ENCODE measurements around the gene HSD3B7. TPM values are rescaled to one million over a fixed set of nuclear protein-coding genes. Genes with fewer than 3 reads are reported as not detected.

The HSD3B7 gene
- total RNA-seq, 1 donor: 45.6 TPM

DNA sequence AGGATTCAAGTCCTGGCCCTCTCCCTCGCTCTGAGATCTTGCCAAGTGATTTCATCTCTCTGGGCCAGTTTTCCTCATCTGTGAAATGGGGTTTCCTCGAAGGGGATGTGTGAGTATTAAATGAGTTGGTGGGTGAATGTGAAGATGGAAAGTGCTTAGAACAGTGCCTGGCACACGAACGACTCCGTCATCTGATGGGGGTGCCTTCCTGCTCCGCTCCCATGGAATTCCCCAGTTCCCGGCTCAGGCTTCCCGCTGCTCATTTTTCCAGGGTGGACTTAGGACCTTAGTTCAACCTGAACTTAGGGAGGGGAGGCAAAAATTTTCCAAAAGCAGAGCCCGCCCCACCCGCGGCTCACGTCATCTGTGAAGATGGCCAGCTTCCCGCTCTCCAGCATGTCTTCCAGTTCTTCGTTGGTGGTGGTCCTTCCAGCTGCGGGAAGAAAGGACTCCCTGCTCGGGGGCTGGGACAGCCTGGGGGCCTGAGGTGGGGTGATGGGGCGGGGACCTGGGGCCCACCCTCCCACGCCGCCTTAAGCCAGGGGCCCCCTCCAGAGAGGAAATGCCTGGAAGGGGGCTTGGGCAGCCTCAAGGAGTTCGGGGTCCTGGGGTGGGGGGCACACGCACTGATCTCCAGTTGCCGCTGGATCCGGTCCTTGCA is 11.4 kb downstream of the HSD3B7 start:
- H2AFZ ChIP-seq (ENCODE audit: low read length): peak overlapping the region; percentile 92
- peak overlapping the region; percentile 63 for H3K27ac ChIP-seq (ENCODE audit: low read depth, low read length)
- H3K79me2 ChIP-seq (ENCODE audit: insufficient read depth, low read length): no peaks in the 10 kb centered on the region
- peak; percentile 79 for DNase-seq (ENCODE audit: insufficient read length, low spot score, missing footprints)
- no peaks in the 10 kb centered on the region for H3K36me3 ChIP-seq (ENCODE audit: insufficient read depth, low read length)
- H3K4me3 ChIP-seq (ENCODE audit: insufficient read depth, low read length): peak overlapping the region; percentile 78
- peak overlapping the region; percentile 97 for H3K4me2 ChIP-seq (ENCODE audit: insufficient read depth, low read length)
- TF ChIP-seq, protein P1, sequence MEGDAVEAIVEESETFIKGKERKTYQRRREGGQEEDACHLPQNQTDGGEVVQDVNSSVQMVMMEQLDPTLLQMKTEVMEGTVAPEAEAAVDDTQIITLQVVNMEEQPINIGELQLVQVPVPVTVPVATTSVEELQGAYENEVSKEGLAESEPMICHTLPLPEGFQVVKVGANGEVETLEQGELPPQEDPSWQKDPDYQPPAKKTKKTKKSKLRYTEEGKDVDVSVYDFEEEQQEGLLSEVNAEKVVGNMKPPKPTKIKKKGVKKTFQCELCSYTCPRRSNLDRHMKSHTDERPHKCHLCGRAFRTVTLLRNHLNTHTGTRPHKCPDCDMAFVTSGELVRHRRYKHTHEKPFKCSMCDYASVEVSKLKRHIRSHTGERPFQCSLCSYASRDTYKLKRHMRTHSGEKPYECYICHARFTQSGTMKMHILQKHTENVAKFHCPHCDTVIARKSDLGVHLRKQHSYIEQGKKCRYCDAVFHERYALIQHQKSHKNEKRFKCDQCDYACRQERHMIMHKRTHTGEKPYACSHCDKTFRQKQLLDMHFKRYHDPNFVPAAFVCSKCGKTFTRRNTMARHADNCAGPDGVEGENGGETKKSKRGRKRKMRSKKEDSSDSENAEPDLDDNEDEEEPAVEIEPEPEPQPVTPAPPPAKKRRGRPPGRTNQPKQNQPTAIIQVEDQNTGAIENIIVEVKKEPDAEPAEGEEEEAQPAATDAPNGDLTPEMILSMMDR (IDR thresholded peaks at IDR 0.05; ENCODE audit: extremely low read depth, low read depth, low read length): no peak
- H3K27me3 ChIP-seq (ENCODE audit: insufficient read depth, low read length): no peaks in the 10 kb centered on the region
- H3K4me1 ChIP-seq (ENCODE audit: insufficient read depth, low read length): peaks cover 26% of the 10 kb centered on the region
- H4K20me1 ChIP-seq (ENCODE audit: insufficient read depth, low read length): no peaks in the 10 kb centered on the region
- no peaks in the 10 kb centered on the region for H3K9me3 ChIP-seq (ENCODE audit: low read depth, low read length)

DNA sequence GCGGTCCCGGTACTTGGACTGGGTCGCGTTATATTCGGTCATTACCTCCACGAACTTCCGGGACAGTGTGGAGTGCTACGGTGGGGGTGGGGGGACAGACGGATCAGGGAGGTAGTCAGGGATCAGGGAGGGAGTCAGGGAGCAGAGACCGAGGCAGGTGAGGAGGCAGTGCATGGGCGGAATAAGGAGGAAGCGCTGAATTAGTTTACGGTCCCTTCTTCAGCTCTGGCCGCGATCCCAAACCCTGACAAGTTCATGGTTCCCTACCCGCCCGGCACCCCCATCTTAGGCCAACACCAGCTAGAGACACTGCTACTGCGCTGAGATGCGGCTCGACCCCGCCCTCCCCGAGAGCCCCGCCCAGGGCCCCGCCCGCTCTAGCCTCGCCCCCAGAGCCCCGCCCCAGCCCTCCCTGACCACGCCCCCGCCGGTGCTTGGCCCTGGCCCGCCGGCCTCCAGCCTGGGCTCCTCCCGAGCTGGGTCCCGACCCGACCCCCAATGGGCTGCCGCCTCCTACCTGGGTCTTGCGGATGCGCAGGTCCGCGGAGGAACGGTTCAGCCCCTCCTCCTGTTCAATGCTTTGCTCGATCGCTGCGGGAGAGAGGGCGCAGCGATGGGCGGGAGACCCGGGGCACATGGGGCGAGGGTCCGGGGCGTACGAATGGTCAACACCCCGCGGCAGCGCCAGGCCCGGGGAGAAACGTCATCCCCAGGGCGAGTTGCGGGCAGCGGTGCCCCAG is 12.1 kb downstream of the HSD3B7 start:
- peak overlapping the region; percentile 92 for H2AFZ ChIP-seq (ENCODE audit: low read length)
- H3K4me2 ChIP-seq (ENCODE audit: insufficient read depth, low read length): peak overlapping the region; percentile 97
- H3K36me3 ChIP-seq (ENCODE audit: insufficient read depth, low read length): no peaks in the 10 kb centered on the region
- H3K27me3 ChIP-seq (ENCODE audit: insufficient read depth, low read length): no peaks in the 10 kb centered on the region
- H3K9me3 ChIP-seq (ENCODE audit: low read depth, low read length): no peaks in the 10 kb centered on the region
- TF ChIP-seq, protein P1 (IDR thresholded peaks at IDR 0.05; ENCODE audit: extremely low read depth, low read depth, low read length): no peak
- peak; percentile 98 for DNase-seq (ENCODE audit: insufficient read length, low spot score, missing footprints)
- H3K4me1 ChIP-seq (ENCODE audit: insufficient read depth, low read length): peaks cover 26% of the 10 kb centered on the region
- peak overlapping the region; percentile 89 for H3K27ac ChIP-seq (ENCODE audit: low read depth, low read length)
- no peaks in the 10 kb centered on the region for H3K79me2 ChIP-seq (ENCODE audit: insufficient read depth, low read length)
- no peaks in the 10 kb centered on the region for H4K20me1 ChIP-seq (ENCODE audit: insufficient read depth, low read length)
- H3K4me3 ChIP-seq (ENCODE audit: insufficient read depth, low read length): peak overlapping the region; percentile 78

DNA sequence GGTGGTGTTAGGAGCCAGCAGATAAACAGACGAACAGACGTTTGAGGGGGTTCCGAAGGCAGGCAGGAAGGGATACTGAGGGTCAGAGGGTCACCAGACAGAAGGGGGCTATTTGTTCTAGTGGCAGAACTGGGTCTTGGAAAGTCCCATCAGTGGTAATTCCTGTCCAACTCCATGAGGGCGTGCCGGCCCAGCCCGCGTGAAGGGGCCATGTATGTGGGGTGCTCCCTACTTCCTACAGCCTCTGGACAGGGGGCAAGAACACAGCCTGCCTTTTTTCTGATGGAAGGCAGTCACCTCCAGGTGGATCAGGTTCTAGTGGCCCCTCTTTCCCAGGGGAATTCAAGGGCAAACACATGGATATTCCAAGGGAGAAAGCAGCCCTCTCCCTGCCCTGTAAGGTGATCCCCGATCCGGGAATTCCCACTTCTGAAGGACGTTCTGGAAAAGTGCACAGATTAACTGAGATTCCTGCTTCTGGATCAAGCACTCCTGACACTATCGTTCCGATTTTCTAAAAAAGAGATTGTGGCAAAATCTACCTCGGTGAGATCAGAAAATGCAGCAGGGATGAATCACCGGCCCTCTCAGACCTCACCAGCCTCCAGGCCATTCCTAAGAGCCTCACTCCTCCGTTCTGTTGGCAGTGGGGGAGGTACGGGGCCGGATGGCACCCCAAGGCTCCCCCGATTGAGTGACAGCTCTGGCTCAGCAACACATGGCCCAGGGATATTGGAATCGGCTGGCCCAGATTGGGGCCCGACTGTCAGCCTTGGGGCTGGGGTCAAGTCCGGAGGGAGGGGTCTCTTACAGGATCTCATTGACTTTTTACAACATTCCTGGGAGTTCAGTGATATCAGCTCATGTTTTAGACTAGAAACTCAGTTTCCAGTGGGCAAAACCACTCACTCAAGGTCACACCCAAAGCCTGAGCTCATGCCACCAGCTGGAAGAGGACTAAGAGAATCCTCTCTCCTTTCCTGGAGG is 13.0 kb downstream of the HSD3B7 start:
- peak; percentile 99 for DNase-seq (ENCODE audit: insufficient read length, low spot score, missing footprints)
- H3K4me1 ChIP-seq (ENCODE audit: insufficient read depth, low read length): peaks cover 26% of the 10 kb centered on the region
- H3K4me3 ChIP-seq (ENCODE audit: insufficient read depth, low read length): peak overlapping the region; percentile 78
- peak overlapping the region; percentile 97 for H3K4me2 ChIP-seq (ENCODE audit: insufficient read depth, low read length)
- no peaks in the 10 kb centered on the region for H3K79me2 ChIP-seq (ENCODE audit: insufficient read depth, low read length)
- TF ChIP-seq, protein P1 (IDR thresholded peaks at IDR 0.05; ENCODE audit: extremely low read depth, low read depth, low read length): no peak
- no peaks in the 10 kb centered on the region for H4K20me1 ChIP-seq (ENCODE audit: insufficient read depth, low read length)
- H3K27ac ChIP-seq (ENCODE audit: low read depth, low read length): peak overlapping the region; percentile 89
- no peaks in the 10 kb centered on the region for H3K9me3 ChIP-seq (ENCODE audit: low read depth, low read length)
- no peaks in the 10 kb centered on the region for H3K36me3 ChIP-seq (ENCODE audit: insufficient read depth, low read length)
- no peaks in the 10 kb centered on the region for H3K27me3 ChIP-seq (ENCODE audit: insufficient read depth, low read length)
- H2AFZ ChIP-seq (ENCODE audit: low read length): peak overlapping the region; percentile 80
